GM10248 (cell line): ENCODE results near the gene RASSF3.

Experiments
- CTCF ChIA-PET: fragments of 300-600 bp; sonication (Branson Sonifier 250); formaldehyde crosslinking; extraction: SDS; loops from one replicate; lab custom pipeline; 2021; ENCODE audit warnings: antibody characterized with exemption; lab: Yijun Ruan, JAX
- POLR2A ChIA-PET: fragments of 350-650 bp; sonication (Branson Sonifier 250); formaldehyde crosslinking; extraction: SDS; loops from one replicate; lab custom pipeline; 2020; ENCODE audit warnings: antibody characterized with exemption; lab: Yijun Ruan, JAX
- DNase-seq: peaks from one replicate; pipeline ENCODE4 v3.0.0; 2012; ENCODE audit errors: extremely low spot score
- TF ChIP-seq, protein P1 (sequence below): IDR thresholded peaks from 2 replicates; pipeline ENCODE4 v1.5.1; 2012; ENCODE audit warnings: mild to moderate bottlenecking, low read depth; ENCODE audit errors: extremely low read depth, missing control alignments, control extremely low read depth

Gene RASSF3

DNA sequence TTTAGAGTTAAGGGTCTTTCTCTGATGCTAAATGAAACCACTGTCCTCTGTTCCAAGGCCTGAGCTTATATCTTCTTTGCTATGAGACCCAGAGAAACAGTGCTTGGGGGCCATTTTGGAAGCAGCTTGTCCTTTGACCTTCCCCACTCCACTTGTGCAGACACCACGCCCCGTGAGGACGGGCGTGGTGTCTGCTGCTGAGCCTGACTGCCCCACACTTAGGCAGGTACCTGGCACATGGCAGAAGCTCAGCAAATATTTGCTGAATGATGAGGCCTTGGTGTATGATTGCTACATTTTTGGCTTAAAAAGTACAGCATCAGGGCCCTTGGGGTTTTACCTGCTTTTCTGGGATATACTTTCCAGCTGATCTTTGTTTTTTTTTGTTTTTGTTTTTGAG, 69.9 kb downstream of the RASSF3 start:
- ChIA-PET POLR2A (interaction anchor here (1.4 kb wide), 1 partner anchor 15 kb away, joined by 7 read pairs; no protein-coding TSS in a partner anchor), CTCF (interaction anchor here (1.0 to 5.4 kb wide), 7 partner anchors 9 to 131 kb away, joined by 3 to 23 read pairs (median 9); no protein-coding TSS in a partner anchor)
- no peak for DNase-seq
- TF ChIP-seq, protein P1, sequence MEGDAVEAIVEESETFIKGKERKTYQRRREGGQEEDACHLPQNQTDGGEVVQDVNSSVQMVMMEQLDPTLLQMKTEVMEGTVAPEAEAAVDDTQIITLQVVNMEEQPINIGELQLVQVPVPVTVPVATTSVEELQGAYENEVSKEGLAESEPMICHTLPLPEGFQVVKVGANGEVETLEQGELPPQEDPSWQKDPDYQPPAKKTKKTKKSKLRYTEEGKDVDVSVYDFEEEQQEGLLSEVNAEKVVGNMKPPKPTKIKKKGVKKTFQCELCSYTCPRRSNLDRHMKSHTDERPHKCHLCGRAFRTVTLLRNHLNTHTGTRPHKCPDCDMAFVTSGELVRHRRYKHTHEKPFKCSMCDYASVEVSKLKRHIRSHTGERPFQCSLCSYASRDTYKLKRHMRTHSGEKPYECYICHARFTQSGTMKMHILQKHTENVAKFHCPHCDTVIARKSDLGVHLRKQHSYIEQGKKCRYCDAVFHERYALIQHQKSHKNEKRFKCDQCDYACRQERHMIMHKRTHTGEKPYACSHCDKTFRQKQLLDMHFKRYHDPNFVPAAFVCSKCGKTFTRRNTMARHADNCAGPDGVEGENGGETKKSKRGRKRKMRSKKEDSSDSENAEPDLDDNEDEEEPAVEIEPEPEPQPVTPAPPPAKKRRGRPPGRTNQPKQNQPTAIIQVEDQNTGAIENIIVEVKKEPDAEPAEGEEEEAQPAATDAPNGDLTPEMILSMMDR, result no peak

- POLR2A ChIA-PET, result interaction anchor here (0.6 to 0.8 kb wide), 2 partner anchors 18 to 66 kb away, joined by 3 to 4 read pairs; no protein-coding TSS in a partner anchor
- CTCF ChIA-PET, result interaction anchor here (0.9 to 5.4 kb wide), 10 partner anchors 9 to 132 kb away, joined by 3 to 23 read pairs (median 3); no protein-coding TSS in a partner anchor
- TF ChIP-seq, protein P1, result no peak
- DNase-seq, result peak; percentile 42
Observed at GRCh38 chr12:64681200-64682052, 71.1 kb downstream of the RASSF3 start.

DNA sequence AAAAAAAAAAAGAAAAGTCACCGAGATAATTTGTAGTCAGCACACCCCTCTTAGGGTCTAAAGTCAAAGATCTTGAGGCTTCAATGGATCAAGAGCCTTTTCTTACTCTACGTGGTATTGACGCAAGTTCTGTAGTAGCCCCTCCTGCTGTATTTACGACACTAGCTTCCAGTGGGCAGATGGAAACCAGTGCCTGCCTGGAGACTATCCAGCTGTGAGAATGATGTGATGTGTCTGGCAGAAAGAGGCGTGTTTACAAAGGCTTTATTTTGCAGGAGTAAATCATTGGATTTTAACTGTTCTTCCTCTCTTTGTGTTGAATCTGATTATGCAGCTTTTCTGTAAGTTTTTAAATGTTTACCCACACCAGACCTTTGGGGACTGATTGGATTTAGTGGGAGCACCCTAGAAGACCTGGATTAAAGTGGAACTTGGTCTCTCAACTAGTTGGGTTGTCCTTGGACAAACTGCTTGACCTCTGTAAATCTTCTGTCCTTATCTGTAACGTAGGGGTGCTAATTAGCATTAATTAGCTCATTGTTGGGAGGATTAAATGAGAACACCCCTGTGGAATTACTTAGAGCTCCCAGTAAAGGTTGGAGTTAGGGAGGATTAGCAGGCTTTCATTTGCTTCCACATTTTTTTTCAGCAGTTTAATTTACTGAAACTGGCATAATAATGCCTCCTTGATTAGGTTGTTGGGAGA, 72.4 kb downstream of the RASSF3 start:
- no peak for DNase-seq
- TF ChIP-seq, protein P1, result no peak
- POLR2A ChIA-PET, result no interaction called here
- CTCF ChIA-PET, result interaction anchor here (1.2 to 5.4 kb wide), 6 partner anchors 12 to 133 kb away, joined by 3 to 23 read pairs (median 3); no protein-coding TSS in a partner anchor

- CTCF ChIA-PET, result interaction anchor here (0.7 to 5.4 kb wide), 4 partner anchors 10 to 134 kb away, joined by 3 to 23 read pairs (median 12); no protein-coding TSS in a partner anchor
- no peak for DNase-seq
- TF ChIP-seq, protein P1, result no peak
- POLR2A ChIA-PET, result interaction anchor here (0.6 kb wide), 1 partner anchor 400 kb away, joined by 3 read pairs; no protein-coding TSS in a partner anchor
Observed at GRCh38 chr12:64683816-64684543, 73.7 kb downstream of the RASSF3 start.

GRCh38 chr12:64685050-64685449, 74.8 kb downstream of the RASSF3 start:
- TF ChIP-seq, protein P1, result no peak
- no peak for DNase-seq
- ChIA-PET CTCF (interaction anchor here (2.8 to 5.4 kb wide), 3 partner anchors 9 to 135 kb away, joined by 10 to 23 read pairs (median 14); no protein-coding TSS in a partner anchor), POLR2A (no interaction called here)
